ENCODE measurements around the gene AURKB.
"Not testable (repeated sequence)": the region's sequence is repeated elsewhere in the genome, so short reads cannot be mapped to it uniquely, and the experiment has no call there.

AURKB gene

DNA sequence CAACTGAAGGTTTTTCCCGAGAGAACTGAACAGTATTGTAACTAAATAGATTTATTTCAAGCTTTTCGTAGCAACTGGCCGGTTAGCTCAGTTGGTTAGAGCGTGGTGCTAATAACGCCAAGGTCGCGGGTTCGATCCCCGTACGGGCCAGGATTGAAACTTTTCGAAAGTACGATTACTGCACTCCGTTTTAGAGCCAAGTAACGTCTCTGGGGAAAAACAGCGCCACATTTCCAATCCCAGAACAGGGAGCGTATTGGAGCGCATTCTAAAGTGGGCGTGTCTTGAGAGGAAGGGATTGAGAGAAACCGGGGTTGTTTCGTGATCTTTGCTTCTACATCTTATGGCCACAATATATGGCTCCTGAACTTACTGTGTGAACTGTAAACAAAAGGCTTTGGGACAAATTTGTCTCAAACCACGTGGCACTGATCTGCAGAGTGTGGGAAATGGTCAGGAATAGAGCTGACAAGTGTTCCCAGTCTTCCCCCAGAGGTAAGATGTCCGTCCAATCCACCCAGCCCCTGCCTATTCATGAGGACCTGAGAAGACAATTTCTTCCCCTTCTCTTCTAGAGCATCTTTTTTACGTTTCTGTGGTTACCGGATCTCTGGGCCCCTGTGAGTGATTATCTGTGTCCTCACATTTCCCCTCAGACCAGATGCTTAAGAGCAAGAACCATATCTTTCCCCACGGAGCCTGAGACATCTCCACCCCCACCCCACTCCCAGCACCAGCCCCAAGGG lies 22.7 kb downstream of the AURKB start:
- DNase-seq: peak; percentile 71

DNA sequence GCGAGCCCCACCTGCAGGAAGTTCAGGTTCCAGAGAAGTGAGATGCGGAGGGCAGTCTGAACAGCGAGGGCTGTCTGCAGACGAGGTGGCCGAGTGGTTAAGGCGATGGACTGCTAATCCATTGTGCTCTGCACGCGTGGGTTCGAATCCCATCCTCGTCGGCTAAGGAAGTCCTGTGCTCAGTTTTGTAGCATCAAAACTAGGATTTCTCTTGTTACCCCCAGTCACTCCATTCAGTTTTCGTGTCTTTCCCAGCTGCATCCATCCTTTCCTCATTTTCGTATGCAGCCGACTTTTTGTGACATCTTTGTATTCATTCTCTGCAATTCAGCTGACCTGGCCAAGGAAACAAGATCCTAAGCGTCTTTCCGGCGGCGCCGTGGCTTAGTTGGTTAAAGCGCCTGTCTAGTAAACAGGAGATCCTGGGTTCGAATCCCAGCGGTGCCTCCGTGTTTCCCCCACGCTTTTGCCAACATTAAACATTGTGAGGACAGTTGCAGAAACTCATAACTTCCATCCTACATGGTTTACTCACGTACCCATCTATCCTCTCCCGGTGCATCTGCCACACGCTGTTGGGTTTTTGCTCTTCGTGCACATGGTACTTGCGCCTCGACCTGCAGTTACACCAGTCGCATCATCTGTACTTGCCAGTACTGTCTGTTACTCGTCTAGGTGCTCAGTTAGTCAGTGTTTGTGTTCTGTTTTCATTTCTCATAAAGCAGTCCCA lies 23.4 kb downstream of the AURKB start:
- peak; percentile 81 for DNase-seq

- DNase-seq: no peak
Observed at GRCh38 chr17:8186446-8186786, 24.0 kb downstream of the AURKB start.

- peak; percentile 80 for DNase-seq
Observed at GRCh38 chr17:8185582-8186445, 24.6 kb downstream of the AURKB start.

DNA sequence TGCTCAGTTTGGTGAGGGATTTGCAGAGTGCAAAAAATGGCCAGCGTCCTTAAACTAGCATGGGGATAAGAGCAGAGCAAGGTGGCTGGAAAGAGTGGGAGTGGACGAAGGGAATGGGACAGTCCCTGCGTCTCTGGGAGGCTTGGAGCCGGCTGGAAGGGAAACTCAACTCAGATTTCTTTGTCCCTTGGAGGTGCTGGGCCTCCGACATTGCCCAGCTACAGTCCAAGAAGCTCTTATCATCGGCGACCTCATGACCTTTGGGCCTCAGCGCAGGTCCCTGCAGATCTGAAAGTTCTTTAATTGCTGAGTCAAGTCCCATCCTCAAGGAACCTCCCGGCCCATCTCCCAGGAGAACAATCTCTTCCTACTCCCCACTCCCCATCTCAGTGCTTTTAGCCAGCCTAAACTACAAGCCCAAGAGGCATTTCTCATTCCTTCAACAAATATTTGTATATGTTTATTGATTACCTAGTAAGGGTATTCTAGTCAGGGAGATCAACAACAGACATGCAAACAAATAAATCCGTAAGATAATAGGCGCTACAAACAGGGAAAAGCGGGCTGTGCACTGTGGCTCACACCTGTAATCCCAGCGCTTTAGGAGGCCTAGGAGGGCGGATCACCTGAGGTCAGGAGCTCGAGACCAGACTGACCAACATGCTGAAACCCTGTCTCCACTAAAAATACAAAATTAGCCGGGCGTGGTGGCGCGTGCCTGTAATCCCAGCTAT lies 33.2 kb downstream of the AURKB start:
- no peak for DNase-seq

DNA sequence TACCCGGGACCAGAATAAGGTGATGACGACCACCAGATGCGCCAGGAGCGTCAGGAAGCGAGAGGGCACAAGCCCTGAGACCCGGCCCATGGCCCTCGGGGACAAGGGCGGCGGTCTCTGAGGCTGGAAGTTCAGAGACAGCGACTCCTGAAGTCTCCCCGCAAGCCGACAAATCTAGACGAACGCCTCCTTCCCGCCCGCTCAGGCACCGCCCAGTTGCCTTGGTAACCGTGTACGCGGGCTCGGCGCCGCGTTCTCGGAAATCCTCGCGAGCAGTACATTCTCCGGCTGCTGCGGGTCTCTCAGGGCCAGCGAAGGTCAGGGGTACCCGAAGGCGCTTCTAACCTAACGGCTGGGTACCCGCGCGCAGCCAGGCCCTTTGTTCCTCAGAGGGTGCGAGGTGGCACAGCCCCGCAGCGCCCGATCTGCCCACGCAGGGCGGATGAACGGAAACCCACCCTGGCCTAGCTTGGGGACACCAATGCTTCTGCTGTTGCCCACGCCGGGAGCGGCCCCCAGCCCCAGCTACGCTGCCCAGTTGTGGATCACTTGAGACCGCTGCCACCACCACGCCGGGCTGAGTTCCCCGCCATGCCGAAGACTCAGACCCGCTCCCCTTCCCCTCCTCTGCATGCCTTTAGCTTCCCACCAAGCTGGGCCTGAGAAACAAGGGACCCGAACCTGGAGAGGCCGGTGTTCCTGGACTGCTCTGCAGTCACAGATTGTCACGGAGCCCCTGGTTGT lies 34.0 kb downstream of the AURKB start, which contains the start of gene TMEM107:
Gene TMEM107, minus strand, starts transcription at position 184 of the 744 bp plus-strand sequence. Its CDS starts 94 bp downstream, at position 90.
- peak; percentile 81 for DNase-seq

GRCh38 chr17:8175795-8176196 lies 34.6 kb downstream of the AURKB start:
- no peak for DNase-seq

GRCh38 chr17:8173871-8174322 lies 36.5 kb downstream of the AURKB start:
- no peak for DNase-seq

GRCh38 chr17:8173056-8173870 lies 37.1 kb downstream of the AURKB start:
- DNase-seq: peak; percentile 64

- DNase-seq: not testable (repeated sequence)
Observed at GRCh38 chr17:8170186-8170585, 40.2 kb downstream of the AURKB start.

DNA sequence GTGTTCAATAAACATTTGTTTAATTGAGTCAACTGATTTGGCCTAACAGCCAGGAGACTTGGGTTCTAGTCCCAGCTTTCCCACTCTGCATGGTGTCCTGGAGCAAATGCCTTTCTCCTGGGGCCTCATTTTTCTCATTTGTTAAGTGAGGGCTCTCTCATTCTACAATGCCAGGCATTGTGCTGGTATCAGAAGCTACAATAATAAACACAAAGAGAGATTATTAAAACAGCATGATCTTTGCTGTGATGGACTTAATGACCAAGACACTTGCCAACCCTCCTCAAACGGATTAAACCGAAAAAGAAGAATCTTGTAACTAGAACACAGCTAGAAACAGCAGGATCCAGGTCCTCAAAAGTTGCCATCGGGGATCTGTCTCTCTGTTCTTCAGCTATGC lies 42.8 kb downstream of the AURKB start:
- no peak for DNase-seq

GRCh38 chr17:8166731-8167130 lies 43.6 kb downstream of the AURKB start:
- DNase-seq: no peak

GRCh38 chr17:8164815-8165131 lies 45.6 kb downstream of the AURKB start:
- DNase-seq: no peak

GRCh38 chr17:8163978-8164814 lies 46.2 kb downstream of the AURKB start:
- DNase-seq: peak; percentile 65

- DNase-seq: no peak
Observed at GRCh38 chr17:8162997-8163977, 47.1 kb downstream of the AURKB start.

DNA sequence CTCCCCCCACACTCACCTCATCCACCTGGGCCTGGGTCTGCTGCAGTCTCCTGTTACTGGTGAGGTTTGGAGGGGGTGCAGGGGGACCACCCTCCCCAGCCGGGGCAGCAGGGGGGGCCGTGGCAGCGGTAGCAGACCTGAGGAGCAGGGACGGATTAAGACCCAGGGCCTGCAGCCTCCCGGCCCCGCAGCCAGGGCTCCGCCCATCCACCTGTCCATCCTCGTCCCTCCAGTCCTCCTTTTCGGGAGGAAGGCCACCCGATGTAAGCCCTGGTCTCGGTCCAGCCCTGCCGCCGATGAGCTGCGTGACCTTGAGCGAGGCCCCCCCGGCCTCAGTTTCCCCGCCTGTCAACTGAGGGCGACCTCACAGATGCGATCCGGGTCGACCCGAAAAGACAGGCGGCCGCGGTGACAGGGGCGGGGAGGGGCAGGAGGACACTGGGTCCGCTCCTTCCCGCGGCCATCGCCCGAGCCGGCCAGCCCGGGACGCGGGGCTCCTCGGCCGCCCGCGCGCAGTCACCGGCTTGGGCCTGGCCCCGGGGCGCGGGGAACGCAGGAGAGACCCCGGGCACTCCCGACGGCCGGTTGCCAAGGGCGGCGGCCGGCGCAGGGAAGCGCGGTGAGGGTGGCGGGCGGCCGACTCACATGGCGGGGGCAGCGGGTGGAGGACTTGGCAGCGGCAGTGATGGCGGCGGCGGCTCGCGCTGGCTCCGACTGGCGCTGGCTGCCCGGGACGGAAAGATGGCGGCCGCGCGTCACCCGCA lies 48.0 kb downstream of the AURKB start, which contains the start of gene VAMP2:
Gene VAMP2, minus strand, starts transcription at position 716 of the 764 bp plus-strand sequence. Its CDS starts 69 bp downstream, at position 647.
- DNase-seq: peak; percentile 79

GRCh38 chr17:8161289-8162232 lies 48.8 kb downstream of the AURKB start:
- no peak for DNase-seq

Measured in activated effector memory CD4-positive, alpha-beta T cell treated with Interleukin-2 at 50 U/mL for 16 hours (primary cell).